ENCODE data around the gene STRN4.

Gene STRN4

GRCh38 chr19:46704379-46705076 lies 41.7 kb downstream of the STRN4 start:
- DNase-seq = peak; percentile 80

- no peak for DNase-seq
Observed at GRCh38 chr19:46700704-46701103, 45.5 kb downstream of the STRN4 start.

- DNase-seq = no peak
Observed at GRCh38 chr19:46698395-46699321, 47.6 kb downstream of the STRN4 start.

DNA sequence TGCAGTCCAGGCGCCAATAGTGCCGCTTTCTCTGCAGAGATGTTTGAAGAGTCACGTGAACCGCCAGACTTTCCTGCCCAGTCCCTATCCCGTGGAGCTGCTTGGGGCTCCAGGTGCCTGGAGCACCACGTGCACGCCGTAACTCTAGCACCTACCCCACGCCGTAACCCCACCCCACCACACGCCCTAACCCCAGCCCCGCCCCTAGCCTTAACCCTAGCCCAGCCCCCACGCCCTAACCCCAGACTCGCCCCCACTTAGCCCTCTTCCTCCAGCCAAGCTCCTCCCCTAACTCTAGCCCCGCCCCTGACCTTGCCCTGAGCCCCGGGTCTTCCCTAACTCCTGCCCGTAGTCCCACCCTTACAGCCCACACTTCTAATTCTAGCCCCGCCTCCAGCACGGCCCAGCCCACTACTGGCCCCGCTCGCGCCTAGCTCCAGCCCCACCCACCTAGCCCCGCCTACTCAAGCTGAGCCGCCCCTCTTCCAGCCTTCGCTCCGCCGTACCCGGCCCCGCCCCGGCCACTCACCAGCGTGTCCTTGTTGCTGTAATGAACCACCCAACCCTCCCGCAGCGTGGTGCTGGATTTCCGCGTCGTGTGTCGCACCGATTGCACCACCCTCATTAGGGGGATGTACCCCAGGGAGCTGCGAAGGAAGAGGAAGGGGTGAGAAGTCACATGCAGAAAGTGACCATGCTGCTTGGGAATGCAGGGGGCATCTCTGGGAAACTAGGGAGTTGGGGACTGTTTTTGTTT lies 48.9 kb downstream of the STRN4 start:
- DNase-seq = no peak

- DNase-seq = no peak
Observed at GRCh38 chr19:46696866-46697203, 49.4 kb downstream of the STRN4 start.

DNA sequence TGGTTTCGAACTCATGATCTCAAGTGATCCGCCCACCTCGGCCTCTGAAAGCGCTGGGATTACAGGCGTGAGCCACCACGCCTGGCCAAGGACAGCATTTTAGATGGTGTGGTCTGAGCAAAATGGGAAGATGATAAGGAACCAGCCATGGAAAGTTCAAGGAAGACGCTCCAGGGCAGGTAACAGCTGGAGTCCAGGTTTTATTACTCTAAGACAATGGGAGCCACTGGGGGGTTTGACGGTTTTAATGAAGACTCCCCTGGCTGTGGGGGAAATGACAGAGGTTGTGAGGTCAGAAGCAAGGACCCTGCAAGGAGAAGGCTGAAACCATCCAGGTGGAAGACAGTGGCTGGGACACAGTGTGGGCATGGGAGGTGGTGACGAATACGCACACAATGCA lies 50.2 kb downstream of the STRN4 start:
- no peak for DNase-seq

DNA sequence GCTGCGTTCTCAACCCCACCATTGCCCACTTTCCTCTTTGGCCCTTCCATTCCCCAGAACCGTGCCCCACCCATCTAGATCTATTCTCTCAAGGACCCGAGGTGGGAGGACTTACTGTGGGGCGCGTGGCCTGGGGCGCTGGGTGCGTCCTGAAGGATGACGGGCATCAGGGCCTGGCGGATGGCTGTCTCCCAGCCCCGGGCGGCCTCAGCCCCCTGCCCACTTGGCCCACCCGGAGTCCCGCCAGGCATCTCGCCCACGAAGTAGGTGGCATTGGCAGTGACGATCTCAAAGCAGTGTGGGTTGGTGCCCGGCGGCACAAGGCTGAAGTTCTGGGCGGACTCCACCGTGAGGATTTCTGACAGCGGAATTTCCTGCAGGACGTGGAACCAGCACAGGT lies 52.5 kb downstream of the STRN4 start:
- DNase-seq = no peak

- no peak for DNase-seq
Observed at GRCh38 chr19:46692918-46693722, 53.1 kb downstream of the STRN4 start.

- DNase-seq = no peak
Observed at GRCh38 chr19:46691948-46692347, 54.3 kb downstream of the STRN4 start.

- DNase-seq = no peak
Observed at GRCh38 chr19:46691104-46691503, 55.1 kb downstream of the STRN4 start.

GRCh38 chr19:46689358-46689757 lies 56.9 kb downstream of the STRN4 start:
- DNase-seq = no peak

GRCh38 chr19:46687438-46688145 lies 58.7 kb downstream of the STRN4 start:
- no peak for DNase-seq

DNA sequence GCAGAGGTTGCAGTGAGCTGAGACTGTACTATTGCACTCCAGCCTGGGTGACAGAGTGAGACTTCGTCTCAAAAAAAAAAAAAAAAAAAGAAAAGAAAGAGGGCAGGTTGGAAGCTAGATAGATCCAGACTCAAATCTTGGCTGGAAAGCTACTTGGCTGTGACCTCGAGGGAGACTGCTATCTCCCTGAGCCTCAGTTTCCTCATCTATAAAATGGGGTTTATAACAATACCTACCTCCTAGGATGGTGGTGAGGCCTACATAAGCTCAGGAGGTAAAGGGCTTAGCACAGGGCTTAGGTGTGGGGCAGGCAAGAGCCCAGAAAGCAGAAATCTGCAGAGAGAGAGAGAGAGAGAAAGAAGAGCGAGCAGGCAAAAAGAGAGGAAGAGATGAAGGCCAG lies 61.1 kb downstream of the STRN4 start:
- DNase-seq = no peak

- DNase-seq = peak; percentile 51
Observed at GRCh38 chr19:46678110-46678732, 68.0 kb downstream of the STRN4 start.

- DNase-seq = no peak
Observed at GRCh38 chr19:46674416-46675178, 71.7 kb downstream of the STRN4 start.

DNA sequence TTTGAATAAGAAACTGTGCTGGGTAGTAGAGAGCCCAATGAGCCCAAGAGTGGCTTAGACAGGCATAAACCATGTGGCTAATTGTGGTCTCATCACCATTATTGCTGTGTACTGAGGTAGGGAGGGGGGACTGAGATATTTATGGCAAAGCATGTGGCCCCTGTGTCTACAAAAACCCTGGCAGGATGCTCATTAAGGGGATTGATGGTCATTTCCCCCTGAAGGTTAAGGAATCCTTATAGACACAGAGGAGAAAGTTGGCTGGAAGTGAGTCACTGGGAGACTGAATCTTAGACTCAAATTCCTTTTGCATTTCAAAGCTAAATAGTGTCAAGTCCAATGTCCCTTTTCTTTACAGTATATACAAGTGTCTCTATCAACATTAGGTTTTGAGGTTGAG lies 75.4 kb downstream of the STRN4 start:
- no peak for DNase-seq

Data from activated CD4-positive, alpha-beta T cell treated with anti-CD3 and anti-CD28 coated beads for 1 hour (primary cell).